IMR-90 (cell line): ENCODE measurements around the gene CFH. TPM values are rescaled to one million over a fixed set of nuclear protein-coding genes. Genes with fewer than 3 reads are reported as not detected.

ENCODE experiments used
- ATAC-seq: fragments of 200-7000 bp; cut with Tn5 transposase; 2 replicates; pipeline ENCODE4 v1.9.1; 2020; ENCODE audit warnings: low read depth, mild to moderate bottlenecking, moderate library complexity
- BruUV-seq: library from RNA; stranded (reverse); fragments of 400-500 nt; replicated peaks from 2 replicates; lab custom pipeline; 2021; lab: Mats Ljungman, UMichigan
- CTCF ChIA-PET: fragments of 300-600 bp; formaldehyde crosslinking; extraction: SDS; loops from one replicate; lab custom pipeline; 2021; ENCODE audit warnings: antibody characterized with exemption; lab: Yijun Ruan, JAX
- POLR2A ChIA-PET: fragments of 300-600 bp; sonication (Branson Sonifier 250); formaldehyde crosslinking; loops from one replicate; lab custom pipeline; 2022; ENCODE audit warnings: antibody characterized with exemption; ENCODE audit not compliant: unreplicated experiment; lab: Charles Lee
- DNase-seq: peaks from one replicate; pipeline ENCODE4 v3.0.0; 2013
- H2AFZ ChIP-seq: replicated peaks from 2 replicates; pipeline ENCODE3; 2013; ENCODE audit warnings: low read length, mild to moderate bottlenecking; ENCODE audit not compliant: poor library complexity
- H2AK5ac ChIP-seq: 2 replicates; pipeline ENCODE4 v1.6.1; 2013; ENCODE audit warnings: low read depth, low read length, inconsistent platforms
- H2AK9ac ChIP-seq: replicated peaks from 2 replicates; pipeline ENCODE3; 2013; ENCODE audit warnings: mild to moderate bottlenecking, low read depth, low read length, moderate library complexity; ENCODE audit not compliant: poor library complexity
- H2BK120ac ChIP-seq: 2 replicates; pipeline ENCODE4 v1.6.1; 2013; ENCODE audit warnings: low read depth, low read length, inconsistent platforms
- H2BK15ac ChIP-seq: 3 replicates; pipeline ENCODE4 v1.6.1; 2013; ENCODE audit warnings: low read depth, low read length, inconsistent platforms
- H2BK20ac ChIP-seq: 2 replicates; pipeline ENCODE4 v1.6.1; 2013; ENCODE audit warnings: low read depth, mild to moderate bottlenecking, inconsistent platforms, low read length, moderate library complexity
- H2BK5ac ChIP-seq: 2 replicates; pipeline ENCODE4 v1.6.1; 2013; ENCODE audit warnings: mild to moderate bottlenecking, low read depth, low read length, inconsistent platforms; ENCODE audit not compliant: poor library complexity, severe bottlenecking
- H3K14ac ChIP-seq: replicated peaks from 2 replicates; pipeline ENCODE4 v1.6.1; 2013; ENCODE audit warnings: low read depth, low read length, inconsistent platforms
- H3K18ac ChIP-seq: 2 replicates; pipeline ENCODE4 v1.6.1; 2013; ENCODE audit warnings: low read depth, low read length, control low read depth
- H3K23ac ChIP-seq: 2 replicates; pipeline ENCODE4 v1.6.1; 2013; ENCODE audit warnings: low read depth, low read length, inconsistent platforms
- H3K27ac ChIP-seq: 2 replicates; pipeline ENCODE4 v1.5.1; 2013; ENCODE audit warnings: mild to moderate bottlenecking, control low read depth, low read length; ENCODE audit not compliant: insufficient read depth
- H3K27me3 ChIP-seq: 2 replicates; pipeline ENCODE4 v1.6.1; 2013; ENCODE audit warnings: low read length; ENCODE audit not compliant: control insufficient read depth, insufficient read depth
- H3K36me3 ChIP-seq: 2 replicates; pipeline ENCODE4 v1.6.1; 2013; ENCODE audit warnings: low read length, mixed read lengths; ENCODE audit not compliant: control insufficient read depth, insufficient read depth
- H3K4ac ChIP-seq: 2 replicates; pipeline ENCODE4 v1.6.1; 2013; ENCODE audit warnings: low read depth, low read length, inconsistent platforms
- H3K4me1 ChIP-seq: 2 replicates; pipeline ENCODE4 v1.6.1; 2013; ENCODE audit warnings: low read length, mixed read lengths; ENCODE audit not compliant: control insufficient read depth, insufficient read depth
- H3K4me2 ChIP-seq: 2 replicates; pipeline ENCODE4 v1.6.1; 2013; ENCODE audit warnings: low read depth, mild to moderate bottlenecking, control low read depth, low read length, moderate library complexity
- H3K4me3 ChIP-seq: 2 replicates; pipeline ENCODE4 v1.5.1; 2013; ENCODE audit warnings: low read depth, mild to moderate bottlenecking, control low read depth, low read length, moderate library complexity; ENCODE audit not compliant: insufficient read depth
- H3K56ac ChIP-seq: 2 replicates; pipeline ENCODE4 v1.6.1; 2013; ENCODE audit warnings: low read length, inconsistent platforms; ENCODE audit not compliant: insufficient read depth; ENCODE audit errors: extremely low read depth
- H3K79me1 ChIP-seq, 2 experiments: 2 replicates each; pipeline ENCODE4 v1.6.1; 2013; ENCODE audit warnings: low read length in 2 of 2, inconsistent platforms in 1 of 2, low read depth in 1 of 2
- H3K9ac ChIP-seq: 2 replicates; pipeline ENCODE4 v1.6.1; 2013; ENCODE audit warnings: low read depth, low read length, control low read depth
- H3K9me1 ChIP-seq: 2 replicates; pipeline ENCODE4 v1.6.1; 2013; ENCODE audit warnings: low read length, inconsistent platforms; ENCODE audit not compliant: insufficient read depth
- H3K9me3 ChIP-seq: 2 replicates; pipeline ENCODE4 v1.6.1; 2013; ENCODE audit warnings: low read length; ENCODE audit not compliant: control insufficient read depth, insufficient read depth
- H4K20me1 ChIP-seq: 2 replicates; pipeline ENCODE4 v1.6.1; 2013; ENCODE audit warnings: low read length, inconsistent platforms; ENCODE audit not compliant: insufficient read depth
- H4K5ac ChIP-seq: 2 replicates; pipeline ENCODE4 v1.6.1; 2013; ENCODE audit warnings: mild to moderate bottlenecking, low read depth, low read length, control low read depth
- H4K8ac ChIP-seq, 2 experiments: 2 replicates each; pipeline ENCODE4 v1.6.1; 2013; ENCODE audit warnings: low read depth in 2 of 2, low read length in 2 of 2, control low read depth in 1 of 2, inconsistent platforms in 1 of 2
- H4K91ac ChIP-seq: 2 replicates; pipeline ENCODE4 v1.6.1; 2013; ENCODE audit warnings: low read depth, low read length, inconsistent platforms; ENCODE audit not compliant: insufficient read depth
- BHLHE40 ChIP-seq: fragments of 150-350 bp; IDR thresholded peaks from 2 replicates; pipeline ENCODE4 v1.6.1; 2016; ENCODE audit warnings: mild to moderate bottlenecking, low read depth, low read length
- CHD1 ChIP-seq: IDR thresholded peaks from 2 replicates; pipeline ENCODE4 v1.6.1; 2012; ENCODE audit warnings: low read depth, low read length, improper control_type of control experiment
- CTCF ChIP-seq: conservative IDR thresholded peaks from 2 replicates; pipeline ENCODE4 v1.5.1; 2012; ENCODE audit warnings: mild to moderate bottlenecking, low read depth, low read length, improper control_type of control experiment
- ELK1 ChIP-seq: fragments of 150-350 bp; IDR thresholded peaks from 2 replicates; pipeline ENCODE4 v1.6.1; 2016; ENCODE audit warnings: low read depth, mild to moderate bottlenecking, low read length, moderate library complexity, borderline replicate concordance
- FOS ChIP-seq: fragments of 150-350 bp; IDR thresholded peaks from 2 replicates; pipeline ENCODE4 v1.6.1; 2016; ENCODE audit warnings: low read depth, low read length
- MAFK ChIP-seq: IDR thresholded peaks from 2 replicates; pipeline ENCODE4 v1.6.1; 2012; ENCODE audit warnings: low read depth, low read length, improper control_type of control experiment
- MAZ ChIP-seq: IDR thresholded peaks from 2 replicates; pipeline ENCODE4 v1.6.1; 2012; ENCODE audit warnings: low read depth, mild to moderate bottlenecking, low read length, improper control_type of control experiment, moderate library complexity, borderline replicate concordance
- NFE2L2 ChIP-seq: fragments of 150-350 bp; IDR thresholded peaks from 2 replicates; pipeline ENCODE4 v1.6.1; 2016; ENCODE audit warnings: low read depth, mild to moderate bottlenecking, low read length
- POLR2A ChIP-seq: IDR thresholded peaks from 2 replicates; pipeline ENCODE4 v1.6.1; 2012; ENCODE audit warnings: mild to moderate bottlenecking, low read depth, low read length
- RAD21 ChIP-seq: IDR thresholded peaks from 2 replicates; pipeline ENCODE4 v1.6.1; 2012; ENCODE audit warnings: low read length, improper control_type of control experiment
- RCOR1 ChIP-seq: IDR thresholded peaks from 2 replicates; pipeline ENCODE4 v1.6.1; 2012; ENCODE audit warnings: mild to moderate bottlenecking, low read length, improper control_type of control experiment; ENCODE audit not compliant: insufficient replicate concordance
- RFX5 ChIP-seq: IDR thresholded peaks from 2 replicates; pipeline ENCODE4 v1.8.0; 2012; ENCODE audit warnings: low read depth, mild to moderate bottlenecking, low read length, moderate library complexity
- SMC3 ChIP-seq: fragments of 150-350 bp; IDR thresholded peaks from 2 replicates; pipeline ENCODE4 v1.6.1; 2016; ENCODE audit warnings: low read depth, mild to moderate bottlenecking, antibody characterized with exemption, low read length, moderate library complexity
- USF2 ChIP-seq: fragments of 150-350 bp; IDR thresholded peaks from 2 replicates; pipeline ENCODE4 v1.6.1; 2017; ENCODE audit warnings: mild to moderate bottlenecking, antibody characterized with exemption, low read length, low read depth
- WGBS, 2 experiments: methylation state at CpG; one replicate each; pipeline versions ENCODE4 v1.1.5 to v1.1.7; 2013; ENCODE audit warnings: missing lambda C conversion rate in 2 of 2; ENCODE audit not compliant: insufficient read length in 1 of 2; ENCODE audit errors: extremely low coverage in 2 of 2; 5-methylcytosine and 5-hydroxymethylcytosine counted together
- dilution Hi-C: fragments of 300-500 bp; cut with HindIII; formaldehyde crosslinking; loops from one replicate; pipeline ENCODE4 v1.14.3; 2018; ENCODE audit warnings: low sequenced_read_pairs; ENCODE audit not compliant: unreplicated experiment
- in situ Hi-C: fragments of 300-500 bp; cut with MboI; formaldehyde crosslinking; loops from 3 replicates; pipeline ENCODE4 v1.14.3; 2019; ENCODE audit warnings: low sequenced_read_pairs, inconsistent platforms, mixed read lengths
- intact Hi-C: fragments of 100-400 bp; cut with micrococcal nuclease; formaldehyde crosslinking; loops from 2 replicates; pipeline ENCODE4 v1.10.0; 2022
- polyA plus RNA-seq, 3 experiments: library from polyadenylated mRNA; depleted of rRNA; stranded (reverse); fragments of >200 nt; gene quantifications; 2 replicates each; pipeline ENCODE4 v1.2.3, GENCODE V29; 2012; ENCODE audit warnings: low replicate concordance in 1 of 3
- total RNA-seq: library from RNA; depleted of rRNA; stranded (reverse); fragments of >200 nt; gene quantifications from 2 replicates; pipeline ENCODE4 v1.2.3, GENCODE V29; 2012

Gene CFH
- total and polyA plus RNA-seq, 2 of the 4 experiments (the other 2 are of a cell fraction) = 6.3 to 12.1 TPM

GRCh38 chr1:196611873-196612272, 40.0 kb upstream of the CFH start:
- ATAC-seq (no peak), DNase-seq (no peak)
- Histone ChIP-seq H2BK20ac (no peak overlapping the region), H3K9me1 (no peaks in the 10 kb centered on the region), H4K5ac (no peak overlapping the region), H3K56ac (no peak overlapping the region), H2BK15ac (no peak overlapping the region), H3K4me3 (no peak overlapping the region), H3K9ac (no peak overlapping the region), H3K27me3 (no peaks in the 10 kb centered on the region), H4K20me1 (no peaks in the 10 kb centered on the region), H3K18ac (no peak overlapping the region), H3K4ac (no peak overlapping the region), H2BK5ac (no peak overlapping the region), H3K36me3 (no peaks in the 10 kb centered on the region), H3K14ac (no peak overlapping the region), H3K4me2 (no peak overlapping the region), H3K9me3 (no peaks in the 10 kb centered on the region), H4K8ac (no peak overlapping the region), H2AK9ac (no peak overlapping the region), H2AK5ac (no peak overlapping the region), H3K4me1 (no peaks in the 10 kb centered on the region), H3K27ac (no peak overlapping the region), H3K23ac (no peak overlapping the region), H2AFZ (no peak overlapping the region), H2BK120ac (no peak overlapping the region), H3K79me1 (no peaks in the 10 kb centered on the region), H4K91ac (no peak overlapping the region)
- ChIA-PET CTCF (interaction anchor here (1.2 kb wide), 1 partner anchor 12 kb away, joined by 3 read pairs; no protein-coding TSS in a partner anchor), POLR2A (no interaction called here)
- TF ChIP-seq CHD1 = no peak
- no peak for TF ChIP-seq MAFK
- no peak for TF ChIP-seq SMC3
- TF ChIP-seq FOS = no peak
- TF ChIP-seq NFE2L2 = no peak
- no peak for TF ChIP-seq RAD21
- no peak for TF ChIP-seq MAZ
- TF ChIP-seq USF2 = no peak
- no peak for TF ChIP-seq ELK1
- TF ChIP-seq RFX5 = no peak
- no peak for TF ChIP-seq CTCF
- TF ChIP-seq BHLHE40 = no peak
- TF ChIP-seq RCOR1 = no peak
- no peak for TF ChIP-seq POLR2A
- 80% methylated on average over 1 of the region's 3 CpGs; no CpG with 5 or more reads in 1 of the 2 experiments for WGBS, 2 experiments
- BruUV-seq = no TSS peak
- in situ Hi-C loops (no loop called here), dilution Hi-C loops (no loop called here), intact Hi-C loops (no loop called here)
